Upper lobe of left lung (tissue), 6 donors: ENCODE data around the gene PSMD6. TPM values are rescaled to one million over a fixed set of nuclear protein-coding genes. Genes with fewer than 3 reads are reported as not detected.

Experiments
- ATAC-seq, 2 donors: fragments of 200-7000 bp; cut with Tn5 transposase; one replicate each; pipeline ENCODE4 v1.9.1; 2022; ENCODE audit warnings: mild to moderate bottlenecking in 2 of 2, moderate library complexity in 2 of 2; ENCODE audit not compliant: low FRiP score in 2 of 2
- DNase-seq, 2 donors: peaks; one replicate each; pipeline ENCODE4 v3.0.0-alpha.2; 2019 to 2020
- H3K27ac ChIP-seq, 4 donors: fragments of 200-600 bp; sonication (generic); one replicate each; pipeline ENCODE4 v1.5.1; 2016 to 2019
- H3K27me3 ChIP-seq, 4 donors: fragments of 200-600 bp; sonication (generic); one replicate each; pipeline ENCODE4 v1.5.1; 2017 to 2019
- H3K36me3 ChIP-seq, 4 donors: fragments of 200-600 bp; sonication (generic); one replicate each; pipeline ENCODE4 v1.5.1; 2016 to 2019
- H3K4me1 ChIP-seq, 4 donors: fragments of 200-600 bp; sonication (generic); one replicate each; pipeline ENCODE4 v1.5.1; 2018 to 2019
- H3K4me3 ChIP-seq, 4 donors: fragments of 200-600 bp; sonication (generic); one replicate each; pipeline ENCODE4 v1.5.1; 2017 to 2019; ENCODE audit warnings: mild to moderate bottlenecking in 2 of 4, moderate library complexity in 1 of 4
- H3K9me3 ChIP-seq, 4 donors: fragments of 200-600 bp; sonication (generic); one replicate each; pipeline ENCODE4 v1.5.1; 2018 to 2019
- CTCF ChIP-seq, 6 experiments: fragments of 450-650 bp in 4 of 6; fragments of 200-600 bp in 2 of 6; sonication (generic) in 2 of 6; IDR thresholded peaks; one replicate each; pipeline ENCODE4 v1.5.1; 2016 to 2019; ENCODE audit warnings: antibody characterized with exemption in 6 of 6
- EP300 ChIP-seq, 4 donors: sonication (generic); formaldehyde crosslinking; IDR thresholded peaks; one replicate each; pipeline ENCODE4 v1.5.1; 2017; ENCODE audit warnings: antibody characterized with exemption in 4 of 4, control low read depth in 2 of 4
- POLR2A ChIP-seq, 4 donors: fragments of 450-650 bp; IDR thresholded peaks; one replicate each; pipeline ENCODE4 v1.5.1; 2016 to 2017; ENCODE audit warnings: antibody characterized with exemption in 4 of 4, mild to moderate bottlenecking in 2 of 4
- POLR2AphosphoS5 ChIP-seq, 2 donors: sonication (generic); formaldehyde crosslinking; IDR thresholded peaks; one replicate each; pipeline ENCODE4 v1.5.1; 2017; ENCODE audit warnings: antibody characterized with exemption in 2 of 2
- WGBS, 2 donors: methylation state at CpG; one replicate each; pipeline ENCODE4 v1.1.5; 2017 to 2018; 5-methylcytosine and 5-hydroxymethylcytosine counted together
- total RNA-seq, 6 donors: library from RNA; depleted of rRNA in 4 of 6; stranded (reverse); fragments of >200 nt in 4 of 6; gene quantifications; one replicate each; pipeline versions ENCODE4 v1.1.0 to v1.2.1, GENCODE V29; 2016 to 2021
- donor health status: DM: no; HTN: no; CAD: no; lungs with moderate emphysema.
- donor health status: DM: no; HTN: yes; CAD: no; lungs with severe emphysema.

PSMD6 gene
- total RNA-seq, 6 donors from 2014 or later = 41.2 to 69.3 (median 58.6) TPM

- no peak for DNase-seq
- Histone ChIP-seq H3K4me3 (no peak overlapping the region), H3K36me3 (peaks cover 40 to 100% (median 73%) of the 10 kb centered on the region in 4 donors), H3K27ac (peak overlapping the region in 1 of 4 donors; percentile 44), H3K4me1 (peaks cover 0 to 12% (median 7%) of the 10 kb centered on the region in 4 donors), H3K27me3 (no peaks in the 10 kb centered on the region), H3K9me3 (no peaks in the 10 kb centered on the region)
- ATAC-seq = no peak
- no peak for TF ChIP-seq CTCF (IDR thresholded peaks at IDR 0.05)
- WGBS, 2 donors = 82 to 83% methylated on average over 7 of the region's 7 CpGs
Observed at GRCh38 chr3:64008487-64009351, 14.6 kb downstream of the PSMD6 start.

- no peaks in the 10 kb centered on the region for H3K27me3 ChIP-seq
Observed at GRCh38 chr3:64008017-64008416, 15.3 kb downstream of the PSMD6 start.

GRCh38 chr3:64003589-64003988 lies 19.7 kb downstream of the PSMD6 start:
- no peak overlapping the region for H3K4me3 ChIP-seq
- TF ChIP-seq POLR2A (IDR thresholded peaks at IDR 0.05) (no peak), POLR2AphosphoS5 (IDR thresholded peaks at IDR 0.05) (no peak), EP300 (IDR thresholded peaks at IDR 0.05) (no peak), CTCF (IDR thresholded peaks at IDR 0.05) (no peak)
- H3K27ac ChIP-seq = no peak overlapping the region
- H3K4me1 ChIP-seq = peaks cover 0 to 5% (median 2%) of the 10 kb centered on the region in 4 donors
- H3K9me3 ChIP-seq = no peaks in the 10 kb centered on the region
- WGBS, 2 donors = 69 to 77% methylated on average over 2 of the region's 2 CpGs
- H3K27me3 ChIP-seq = no peaks in the 10 kb centered on the region
- peaks cover 12 to 88% (median 40%) of the 10 kb centered on the region in 4 donors for H3K36me3 ChIP-seq
- ATAC-seq = no peak
- DNase-seq = no peak

More at GRCh38 chr3:64008017-64008416, 15.3 kb downstream of the PSMD6 start:
- H3K9me3 ChIP-seq = no peaks in the 10 kb centered on the region
- peaks cover 40 to 97% (median 68%) of the 10 kb centered on the region in 4 donors for H3K36me3 ChIP-seq
- DNase-seq (no peak), ATAC-seq (no peak)
- peak overlapping the region in 1 of 4 donors; percentile 7 for H3K27ac ChIP-seq
- 76 to 86% methylated on average over 2 of the region's 2 CpGs for WGBS, 2 donors
- H3K4me1 ChIP-seq = peaks cover 0 to 12% (median 7%) of the 10 kb centered on the region in 4 donors
- no peak overlapping the region for H3K4me3 ChIP-seq
- TF ChIP-seq POLR2A (IDR thresholded peaks at IDR 0.05) (no peak), CTCF (IDR thresholded peaks at IDR 0.05) (no peak), EP300 (IDR thresholded peaks at IDR 0.05) (no peak), POLR2AphosphoS5 (IDR thresholded peaks at IDR 0.05) (no peak)

- Histone ChIP-seq H3K4me3 (no peak overlapping the region), H3K27me3 (no peaks in the 10 kb centered on the region), H3K36me3 (peaks cover 7 to 88% (median 34%) of the 10 kb centered on the region in 4 donors), H3K4me1 (no peaks in the 10 kb centered on the region), H3K27ac (no peak overlapping the region), H3K9me3 (no peaks in the 10 kb centered on the region)
- ATAC-seq (no peak), DNase-seq (no peak)
- 93 to 97% methylated on average over 4 of the region's 4 CpGs for WGBS, 2 donors
- TF ChIP-seq CTCF (IDR thresholded peaks at IDR 0.05) (no peak), EP300 (IDR thresholded peaks at IDR 0.05) (no peak), POLR2A (IDR thresholded peaks at IDR 0.05) (no peak), POLR2AphosphoS5 (IDR thresholded peaks at IDR 0.05) (no peak)
Observed at GRCh38 chr3:64002233-64002632, 21.1 kb downstream of the PSMD6 start.
